DND-41 (cell line): Measurements from ENCODE around the gene SP100.

Experiments
- ATAC-seq: fragments of 200-7000 bp; cut with Tn5 transposase; 3 replicates; pipeline ENCODE4 v1.9.1; 2021; ENCODE audit warnings: low read depth; ENCODE audit not compliant: insufficient read depth
- DNase-seq: peaks from one replicate; pipeline ENCODE4 v3.0.0-alpha.2; 2020
- H2AFZ ChIP-seq: 2 replicates; pipeline ENCODE4 v1.6.0; 2012; ENCODE audit warnings: low read depth, low read length
- H3K27ac ChIP-seq: 2 replicates; pipeline ENCODE4 v1.5.1; 2012; ENCODE audit warnings: low read length, inconsistent platforms
- H3K27me3 ChIP-seq: fragments of 200-600 bp; sonication (generic); 2 replicates; pipeline ENCODE4 v1.6.0; 2012; ENCODE audit warnings: low read length, mild to moderate bottlenecking, inconsistent platforms; ENCODE audit not compliant: insufficient read depth, poor library complexity
- H3K36me3 ChIP-seq: 2 replicates; pipeline ENCODE4 v1.5.1; 2012; ENCODE audit warnings: low read length, inconsistent platforms; ENCODE audit not compliant: insufficient read depth
- H3K4me1 ChIP-seq: 2 replicates; pipeline ENCODE4 v1.5.1; 2012; ENCODE audit warnings: mild to moderate bottlenecking, low read length; ENCODE audit not compliant: insufficient read depth
- H3K4me2 ChIP-seq: 2 replicates; pipeline ENCODE4 v1.6.0; 2012; ENCODE audit warnings: mild to moderate bottlenecking, moderate library complexity, low read length, inconsistent platforms; ENCODE audit not compliant: insufficient read depth
- H3K4me3 ChIP-seq, 2 experiments: fragments of 200-600 bp in 1 of 2; shearing (Covaris generic) in 1 of 2; 2 replicates each; pipeline ENCODE4 v1.5.1; 2012 to 2016; ENCODE audit warnings: inconsistent platforms in 2 of 2, low read length in 2 of 2, mild to moderate bottlenecking in 2 of 2, low read depth in 1 of 2, moderate library complexity in 1 of 2
- H3K79me2 ChIP-seq: 2 replicates; pipeline ENCODE4 v1.6.0; 2012; ENCODE audit warnings: low read length, inconsistent platforms; ENCODE audit not compliant: insufficient read depth
- H3K9ac ChIP-seq: 2 replicates; pipeline ENCODE4 v1.6.0; 2012; ENCODE audit warnings: low read depth, mild to moderate bottlenecking, inconsistent platforms, low read length, moderate library complexity
- H3K9me3 ChIP-seq: 2 replicates; pipeline ENCODE4 v1.5.1; 2012; ENCODE audit warnings: low read length, moderate library complexity, mild to moderate bottlenecking, inconsistent platforms; ENCODE audit not compliant: insufficient read depth, severe bottlenecking
- H4K20me1 ChIP-seq: 2 replicates; pipeline ENCODE4 v1.6.0; 2012; ENCODE audit warnings: low read length; ENCODE audit not compliant: insufficient read depth
- CTCF ChIP-seq: IDR thresholded peaks from 2 replicates; pipeline ENCODE4 v1.5.1; 2012; ENCODE audit warnings: borderline replicate concordance, low read length, moderate library complexity, mild to moderate bottlenecking; ENCODE audit not compliant: poor library complexity, severe bottlenecking; ENCODE audit errors: extremely low read depth
- EZH2 ChIP-seq: IDR thresholded peaks from 3 replicates; pipeline ENCODE4 v1.6.1; 2012; ENCODE audit warnings: borderline replicate concordance, low read depth, mild to moderate bottlenecking, moderate library complexity, low read length, inconsistent platforms; ENCODE audit not compliant: severe bottlenecking

Gene SP100

GRCh38 chr2:230441227-230441897 lies 25.4 kb downstream of the SP100 start:
- peaks cover 2% of the 10 kb centered on the region for H3K9me3 ChIP-seq
- no peak for DNase-seq
- H3K79me2 ChIP-seq: peaks cover 65% of the 10 kb centered on the region
- peaks cover 44% of the 10 kb centered on the region for H3K36me3 ChIP-seq
- H3K4me1 ChIP-seq: peaks cover 13% of the 10 kb centered on the region
- peak; percentile 75; the same call in 2 of the 3 replicates for ATAC-seq
- no peaks in the 10 kb centered on the region for H4K20me1 ChIP-seq
- H3K9ac ChIP-seq: no peak overlapping the region
- no peaks in the 10 kb centered on the region for H3K27me3 ChIP-seq
- H3K4me3 ChIP-seq: no peak overlapping the region
- no peak overlapping the region for H2AFZ ChIP-seq
- no peak for TF ChIP-seq CTCF
- TF ChIP-seq EZH2: no peak
- no peak overlapping the region for H3K27ac ChIP-seq
- no peak overlapping the region for H3K4me2 ChIP-seq

- ATAC-seq (no peak), DNase-seq (no peak)
- H3K27me3 ChIP-seq: no peaks in the 10 kb centered on the region
- H3K9me3 ChIP-seq: no peaks in the 10 kb centered on the region
- H3K4me3 ChIP-seq: no peak overlapping the region
- TF ChIP-seq EZH2 (no peak), CTCF (no peak)
- peaks cover 13% of the 10 kb centered on the region for H3K4me1 ChIP-seq
- no peak overlapping the region for H3K27ac ChIP-seq
- H3K79me2 ChIP-seq: peaks cover 52% of the 10 kb centered on the region
- H2AFZ ChIP-seq: no peak overlapping the region
- no peak overlapping the region for H3K4me2 ChIP-seq
- H4K20me1 ChIP-seq: no peaks in the 10 kb centered on the region
- no peak overlapping the region for H3K9ac ChIP-seq
- H3K36me3 ChIP-seq: peaks cover 60% of the 10 kb centered on the region
Observed at GRCh38 chr2:230443541-230443940, 27.5 kb downstream of the SP100 start.

GRCh38 chr2:230444832-230445231 lies 28.8 kb downstream of the SP100 start:
- H3K79me2 ChIP-seq: peaks cover 39% of the 10 kb centered on the region
- H3K4me3 ChIP-seq: no peak overlapping the region
- H3K9me3 ChIP-seq: no peaks in the 10 kb centered on the region
- no peak overlapping the region for H2AFZ ChIP-seq
- H3K4me1 ChIP-seq: peaks cover 1% of the 10 kb centered on the region; the same call in 1 of the 2 replicates
- TF ChIP-seq EZH2 (no peak), CTCF (no peak)
- H3K27ac ChIP-seq: no peak overlapping the region
- ATAC-seq (no peak), DNase-seq (no peak)
- peaks cover 73% of the 10 kb centered on the region for H3K36me3 ChIP-seq
- H3K9ac ChIP-seq: no peak overlapping the region
- H3K27me3 ChIP-seq: no peaks in the 10 kb centered on the region
- H4K20me1 ChIP-seq: no peaks in the 10 kb centered on the region
- H3K4me2 ChIP-seq: no peak overlapping the region

- DNase-seq: no peak
- H3K27ac ChIP-seq: no peak overlapping the region
- H3K4me3 ChIP-seq: no peak overlapping the region
- no peak overlapping the region for H3K9ac ChIP-seq
- H3K36me3 ChIP-seq: peaks cover 89% of the 10 kb centered on the region
- TF ChIP-seq CTCF (no peak), EZH2 (no peak)
- H3K9me3 ChIP-seq: no peaks in the 10 kb centered on the region
- H3K4me1 ChIP-seq: no peaks in the 10 kb centered on the region
- no peak overlapping the region for H3K4me2 ChIP-seq
- H2AFZ ChIP-seq: no peak overlapping the region
- no peaks in the 10 kb centered on the region for H4K20me1 ChIP-seq
- peaks cover 21% of the 10 kb centered on the region; the same call in 1 of the 2 replicates for H3K79me2 ChIP-seq
- peak; percentile 33; the same call in 1 of the 3 replicates for ATAC-seq
- no peaks in the 10 kb centered on the region for H3K27me3 ChIP-seq
Observed at GRCh38 chr2:230447036-230447435, 31.0 kb downstream of the SP100 start.
